K562 (cell line): Measurements from ENCODE around the gene MACF1. TPM values are rescaled to one million over a fixed set of nuclear protein-coding genes. Genes with fewer than 3 reads are reported as not detected.

Experiments used
- ATAC-seq: fragments of 200-7000 bp; cut with Tn5 transposase; 3 replicates; pipeline ENCODE4 v1.9.1; 2020; ENCODE audit warnings: moderate library complexity
- BruUV-seq: library from RNA; stranded (reverse); fragments of 400-500 nt; replicated peaks from 2 replicates; lab custom pipeline; 2021; lab: Mats Ljungman, UMichigan
- CTCF ChIA-PET: fragments of 300-600 bp; formaldehyde crosslinking; extraction: SDS; loops from one replicate; lab custom pipeline; 2021; ENCODE audit warnings: low intra/inter-chr PET ratio; lab: Yijun Ruan, JAX
- POLR2A ChIA-PET: fragments of 300-600, 350-650 bp; sonication (Branson Sonifier 250); formaldehyde crosslinking; extraction: SDS; loops from one replicate; lab custom pipeline; 2021; ENCODE audit warnings: antibody characterized with exemption, inconsistent platforms; lab: Yijun Ruan, JAX
- DNase-seq, 4 experiments: peaks; one replicate each; pipeline versions ENCODE4 v3.0.0 to v3.0.0-alpha.2; 2011 to 2018; ENCODE audit warnings: low spot score in 3 of 4, mixed read lengths in 3 of 4; ENCODE audit errors: extremely low read depth in 1 of 4
- FAIRE-seq: peaks from 2 replicates; lab custom pipeline; 2011; peaks lifted over from hg19 to GRCh38; lab: Jason Lieb, UNC
- H2AFZ ChIP-seq: 2 replicates; pipeline ENCODE4 v1.6.0; 2011; ENCODE audit warnings: low read depth, low read length, control low read depth, inconsistent platforms
- H3K27ac ChIP-seq: fragments of 200-600 bp; 3 replicates; pipeline ENCODE4 v1.8.0; 2011; ENCODE audit warnings: low read depth, mild to moderate bottlenecking, control low read depth, inconsistent platforms, low read length, moderate library complexity, mixed read lengths; ENCODE audit errors: extremely low read depth
- H3K27me3 ChIP-seq, 2 experiments: fragments of 300-600 bp in 1 of 2; 2 replicates in 1 of 2; 3 replicates in 1 of 2; pipeline versions ENCODE4 v1.6.0 to v1.8.0; 2011; ENCODE audit warnings: inconsistent platforms in 2 of 2, low read length in 2 of 2, mild to moderate bottlenecking in 1 of 2, mixed read lengths in 1 of 2, moderate library complexity in 1 of 2; ENCODE audit not compliant: control insufficient read depth in 2 of 2, insufficient read depth in 2 of 2
- H3K36me3 ChIP-seq: fragments of 300-600 bp; 3 replicates; pipeline ENCODE4 v1.8.0; 2011; ENCODE audit warnings: mild to moderate bottlenecking, low read length, inconsistent platforms; ENCODE audit not compliant: control insufficient read depth, insufficient read depth
- H3K4me1 ChIP-seq, 2 experiments: fragments of 200-600 bp in 1 of 2; replicated peaks in 1 of 2; 2 replicates in 1 of 2; 3 replicates in 1 of 2; pipeline versions ENCODE4 v1.5.1 to v1.8.0; 2011; ENCODE audit warnings: inconsistent platforms in 2 of 2, low read length in 2 of 2, mild to moderate bottlenecking in 1 of 2, mixed read lengths in 1 of 2, moderate library complexity in 1 of 2; ENCODE audit not compliant: control insufficient read depth in 2 of 2, insufficient read depth in 2 of 2
- H3K4me2 ChIP-seq: 2 replicates; pipeline ENCODE4 v1.6.1; 2011; ENCODE audit warnings: low read length, control low read depth, inconsistent platforms, mixed read lengths; ENCODE audit not compliant: insufficient read depth
- H3K4me3 ChIP-seq: fragments of 200-600 bp; sonication (generic), shearing (Covaris generic); 2 replicates; pipeline ENCODE4 v1.5.1; 2016; ENCODE audit warnings: control low read depth, inconsistent platforms
- H3K79me2 ChIP-seq: fragments of 200-600 bp; 3 replicates; pipeline ENCODE4 v1.8.0; 2011; ENCODE audit warnings: low read length, inconsistent platforms; ENCODE audit not compliant: control insufficient read depth, insufficient read depth
- H3K9ac ChIP-seq, 2 experiments: 2 replicates each; pipeline versions ENCODE4 v1.6.0 to v1.6.1; 2011; ENCODE audit warnings: low read depth in 2 of 2, low read length in 2 of 2, control low read depth in 1 of 2, inconsistent platforms in 1 of 2, mild to moderate bottlenecking in 1 of 2, mixed read lengths in 1 of 2; ENCODE audit not compliant: insufficient read depth in 1 of 2
- H3K9me1 ChIP-seq: one replicate; pipeline ENCODE4 v1.6.0; 2011; ENCODE audit warnings: inconsistent platforms, mild to moderate bottlenecking, low read length, moderate library complexity; ENCODE audit not compliant: control insufficient read depth, insufficient read depth
- H3K9me3 ChIP-seq: replicated peaks from 2 replicates; pipeline ENCODE4 v1.5.1; 2011; ENCODE audit warnings: low read depth, low read length, inconsistent platforms; ENCODE audit not compliant: control insufficient read depth, insufficient read depth
- H4K20me1 ChIP-seq: replicated peaks from 2 replicates; pipeline ENCODE4 v1.6.1; 2011; ENCODE audit warnings: low read length, inconsistent platforms, mixed read lengths; ENCODE audit not compliant: control insufficient read depth, insufficient read depth
- CAMTA2 ChIP-seq: fragments of 250-450 bp; sonication (Bioruptor Pico); conservative IDR thresholded peaks from 2 replicates; pipeline ENCODE4 v1.5.1; 2022
- CBFA2T3 ChIP-seq: fragments of 450-650 bp; IDR thresholded peaks from 2 replicates; pipeline ENCODE4 v1.6.1; 2017
- ESRRB ChIP-seq: fragments of 250-450 bp; sonication (Bioruptor Pico); IDR thresholded peaks from 2 replicates; pipeline ENCODE4 v1.5.0; 2020; ENCODE audit warnings: mild to moderate bottlenecking, moderate library complexity, borderline replicate concordance
- FOXP1 ChIP-seq: sonication (generic); formaldehyde crosslinking; IDR thresholded peaks from 2 replicates; pipeline ENCODE4 v1.8.0; 2022; ENCODE audit warnings: mild to moderate bottlenecking, missing genetic modification reagents
- KDM1A ChIP-seq, 2 experiments: fragments of 450-650 bp; IDR thresholded peaks; 2 replicates each; pipeline ENCODE4 v1.6.1; 2016; ENCODE audit warnings: mild to moderate bottlenecking in 2 of 2
- MCM5 ChIP-seq: fragments of 450-650 bp; IDR thresholded peaks from 2 replicates; pipeline ENCODE4 v1.6.1; 2016; ENCODE audit warnings: low read depth
- MIER1 ChIP-seq: fragments of 450-650 bp; IDR thresholded peaks from 2 replicates; pipeline ENCODE4 v1.6.1; 2016; ENCODE audit warnings: antibody characterized with exemption, mild to moderate bottlenecking, low read depth
- RFX1 ChIP-seq: fragments of 450-650 bp; IDR thresholded peaks from 2 replicates; pipeline ENCODE4 v1.6.1; 2016; ENCODE audit warnings: mild to moderate bottlenecking, moderate library complexity
- SMARCB1 ChIP-seq: IDR thresholded peaks from 2 replicates; pipeline ENCODE4 v1.6.1; 2011; ENCODE audit warnings: improper control_type of control experiment, low read depth; ENCODE audit not compliant: insufficient read length
- ZNF263 ChIP-seq: sonication (generic); formaldehyde crosslinking; IDR thresholded peaks from 2 replicates; pipeline ENCODE4 v1.8.0; 2022; ENCODE audit warnings: mild to moderate bottlenecking, missing genetic modification reagents, borderline replicate concordance
- WGBS: fragments of 100-300 bp; shearing (Covaris generic); methylation state at CpG from one replicate; pipeline ENCODE4 v1.1.6; 2016; ENCODE audit warnings: low coverage, mixed read lengths; ENCODE audit not compliant: insufficient coverage; ENCODE audit errors: missing lambda C conversion rate; 5-methylcytosine and 5-hydroxymethylcytosine counted together
- in situ Hi-C: fragments of 300-500 bp; cut with MboI; formaldehyde crosslinking; loops from 4 replicates; pipeline ENCODE4 v1.15.0; 2018; ENCODE audit warnings: inconsistent platforms, mixed read lengths
- intact Hi-C: fragments of 100-400 bp; cut with micrococcal nuclease; formaldehyde crosslinking; loops from 2 replicates; pipeline ENCODE4 v1.14.2; 2022
- polyA plus RNA-seq, 8 experiments: library from polyadenylated mRNA; depleted of rRNA in 4 of 8; stranded (reverse) in 5 of 8; unstranded in 3 of 8; fragments of >200 nt; fragmentation: Nextera tagmentation in 2 of 8; fragmentation: Illumina TruSeq in 1 of 8; extraction: Ambion mirVana in 2 of 8; extraction: Trizol in 1 of 8; gene quantifications; 2 replicates each; pipeline versions ENCODE4 v1.2.1 to v1.2.3, GENCODE V29; 2011 to 2014; ENCODE audit warnings: inconsistent platforms in 1 of 8, missing spikeins in 1 of 8
- total RNA-seq, 7 experiments: library from RNA; depleted of rRNA in 6 of 7; stranded (reverse); fragments of >200 nt in 6 of 7; fragmentation: Illumina TruSeq in 2 of 7; extraction: Trizol in 2 of 7; gene quantifications; 2 replicates each; pipeline versions ENCODE4 v1.2.1 to v1.2.3, GENCODE V29; 2011 to 2021; ENCODE audit warnings: low replicate concordance in 1 of 7
- TF ChIP-seq, protein P1 (sequence below): fragments of 450-650 bp; IDR thresholded peaks from 2 replicates; pipeline ENCODE4 v1.6.1; 2016; ENCODE audit warnings: low read depth
- TF ChIP-seq, protein P2 (sequence below): fragments of 450-650 bp; formaldehyde crosslinking; IDR thresholded peaks from 2 replicates; pipeline ENCODE4 v1.4.0; 2020; ENCODE audit warnings: mild to moderate bottlenecking, moderate library complexity

Gene MACF1
- total and polyA plus RNA-seq, 9 of the 15 experiments (the other 6 are each of a cell fraction or from before 2014, with no cell fraction given): 13.2 to 232 (median 112) TPM

DNA sequence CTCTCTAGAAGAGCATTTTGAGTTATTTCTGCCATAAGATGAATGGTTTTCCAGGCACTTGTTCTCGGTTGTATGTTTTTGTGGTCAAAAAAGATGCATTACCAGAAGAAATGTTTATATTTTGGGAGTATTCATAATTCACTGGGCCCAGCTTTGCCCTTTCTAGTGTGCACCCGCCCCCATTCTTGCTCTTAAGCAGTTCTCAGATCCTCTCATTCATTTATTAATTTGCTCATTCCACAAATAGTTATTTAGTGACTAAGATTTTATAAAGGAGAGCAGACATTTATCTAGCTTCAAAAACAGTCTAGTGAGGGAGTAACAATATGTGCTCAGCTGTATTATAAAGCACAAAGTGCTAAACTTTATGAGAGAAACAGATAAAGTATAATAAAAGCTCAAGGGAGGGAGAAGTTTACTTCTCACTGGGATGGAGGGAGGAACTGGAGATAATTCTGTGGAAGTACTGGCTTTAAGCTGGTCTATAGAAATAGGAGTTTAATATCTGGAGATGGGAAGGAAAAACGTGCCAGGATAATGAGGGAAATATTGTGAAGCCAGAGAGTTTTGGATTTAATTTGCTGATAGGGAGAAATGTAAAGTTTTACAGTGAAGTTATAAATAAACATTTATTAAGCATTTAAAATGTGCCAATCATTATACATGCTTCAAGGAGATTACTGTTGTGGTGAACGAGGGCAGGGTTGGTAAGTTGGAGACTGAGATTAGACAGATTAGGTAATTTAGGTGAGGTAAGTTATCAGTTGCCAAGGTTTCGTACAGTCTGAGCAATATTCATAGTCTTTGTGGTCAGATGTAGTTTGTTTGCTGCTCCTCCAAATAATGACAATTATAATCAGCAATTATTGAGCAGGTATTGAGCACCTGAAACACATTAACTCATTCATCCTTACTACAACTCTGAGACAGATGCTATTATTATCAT lies 9.1 kb upstream of the MACF1 start:
- 0 out of 2 replicates have a peak, but pooled peaks cover 3% of the 10 kb centered on the region for H4K20me1 ChIP-seq
- H3K4me2 ChIP-seq: peak overlapping the region; percentile 45; the same call in 1 of the 2 replicates
- DNase-seq (no peak), ATAC-seq (no peak), FAIRE-seq (no peak)
- H3K4me3 ChIP-seq: no peak overlapping the region
- no TSS peak for BruUV-seq
- peaks cover 52% of the 10 kb centered on the region for H3K79me2 ChIP-seq
- H2AFZ ChIP-seq: no peak overlapping the region
- no peaks in the 10 kb centered on the region for H3K9me3 ChIP-seq
- H3K27me3 ChIP-seq: no peaks in the 10 kb centered on the region
- in situ Hi-C loops: no loop called here
- peaks cover 22 to 43% of the 10 kb centered on the region in 2 experiments for H3K4me1 ChIP-seq
- H3K9ac ChIP-seq: no peak overlapping the region; a peak in 1 of 4 replicates
- H3K36me3 ChIP-seq: no peaks in the 10 kb centered on the region
- ChIA-PET POLR2A (interaction anchor here (1.1 to 5.1 kb wide), 5 partner anchors 10 to 20 kb away, joined by 3 to 41 read pairs (median 4); partner anchors contain the start of gene MACF1), CTCF (no interaction called here)
- WGBS: 28% methylated on average over 5 of the region's 5 CpGs
- intact Hi-C loops: loop anchor here (10.0 kb wide), 1 partner anchor 209 kb away; no protein-coding TSS in a partner anchor
- peak overlapping the region; percentile 72; the same call in 2 of the 3 replicates for H3K27ac ChIP-seq
- H3K9me1 ChIP-seq: no peaks in the 10 kb centered on the region
- TF ChIP-seq RFX1 (peak; percentile 45; the same call in 1 of the 2 replicates), MIER1 (no peak), CAMTA2 (0 out of 2 replicates have a peak, but pooled peaks have one; percentile 73), CBFA2T3 (peak; percentile 43), FOXP1 (no peak), MCM5 (no peak), ESRRB (CRISPR knock-in tag) (no peak), KDM1A (IDR thresholded peaks at IDR 0.05) (peak in 1 of 2 experiments; percentile 13; a peak in 1 of 4 replicates), ZNF263 (CRISPR knock-in tag) (no peak), SMARCB1 (no peak)
- TF ChIP-seq, protein P1, sequence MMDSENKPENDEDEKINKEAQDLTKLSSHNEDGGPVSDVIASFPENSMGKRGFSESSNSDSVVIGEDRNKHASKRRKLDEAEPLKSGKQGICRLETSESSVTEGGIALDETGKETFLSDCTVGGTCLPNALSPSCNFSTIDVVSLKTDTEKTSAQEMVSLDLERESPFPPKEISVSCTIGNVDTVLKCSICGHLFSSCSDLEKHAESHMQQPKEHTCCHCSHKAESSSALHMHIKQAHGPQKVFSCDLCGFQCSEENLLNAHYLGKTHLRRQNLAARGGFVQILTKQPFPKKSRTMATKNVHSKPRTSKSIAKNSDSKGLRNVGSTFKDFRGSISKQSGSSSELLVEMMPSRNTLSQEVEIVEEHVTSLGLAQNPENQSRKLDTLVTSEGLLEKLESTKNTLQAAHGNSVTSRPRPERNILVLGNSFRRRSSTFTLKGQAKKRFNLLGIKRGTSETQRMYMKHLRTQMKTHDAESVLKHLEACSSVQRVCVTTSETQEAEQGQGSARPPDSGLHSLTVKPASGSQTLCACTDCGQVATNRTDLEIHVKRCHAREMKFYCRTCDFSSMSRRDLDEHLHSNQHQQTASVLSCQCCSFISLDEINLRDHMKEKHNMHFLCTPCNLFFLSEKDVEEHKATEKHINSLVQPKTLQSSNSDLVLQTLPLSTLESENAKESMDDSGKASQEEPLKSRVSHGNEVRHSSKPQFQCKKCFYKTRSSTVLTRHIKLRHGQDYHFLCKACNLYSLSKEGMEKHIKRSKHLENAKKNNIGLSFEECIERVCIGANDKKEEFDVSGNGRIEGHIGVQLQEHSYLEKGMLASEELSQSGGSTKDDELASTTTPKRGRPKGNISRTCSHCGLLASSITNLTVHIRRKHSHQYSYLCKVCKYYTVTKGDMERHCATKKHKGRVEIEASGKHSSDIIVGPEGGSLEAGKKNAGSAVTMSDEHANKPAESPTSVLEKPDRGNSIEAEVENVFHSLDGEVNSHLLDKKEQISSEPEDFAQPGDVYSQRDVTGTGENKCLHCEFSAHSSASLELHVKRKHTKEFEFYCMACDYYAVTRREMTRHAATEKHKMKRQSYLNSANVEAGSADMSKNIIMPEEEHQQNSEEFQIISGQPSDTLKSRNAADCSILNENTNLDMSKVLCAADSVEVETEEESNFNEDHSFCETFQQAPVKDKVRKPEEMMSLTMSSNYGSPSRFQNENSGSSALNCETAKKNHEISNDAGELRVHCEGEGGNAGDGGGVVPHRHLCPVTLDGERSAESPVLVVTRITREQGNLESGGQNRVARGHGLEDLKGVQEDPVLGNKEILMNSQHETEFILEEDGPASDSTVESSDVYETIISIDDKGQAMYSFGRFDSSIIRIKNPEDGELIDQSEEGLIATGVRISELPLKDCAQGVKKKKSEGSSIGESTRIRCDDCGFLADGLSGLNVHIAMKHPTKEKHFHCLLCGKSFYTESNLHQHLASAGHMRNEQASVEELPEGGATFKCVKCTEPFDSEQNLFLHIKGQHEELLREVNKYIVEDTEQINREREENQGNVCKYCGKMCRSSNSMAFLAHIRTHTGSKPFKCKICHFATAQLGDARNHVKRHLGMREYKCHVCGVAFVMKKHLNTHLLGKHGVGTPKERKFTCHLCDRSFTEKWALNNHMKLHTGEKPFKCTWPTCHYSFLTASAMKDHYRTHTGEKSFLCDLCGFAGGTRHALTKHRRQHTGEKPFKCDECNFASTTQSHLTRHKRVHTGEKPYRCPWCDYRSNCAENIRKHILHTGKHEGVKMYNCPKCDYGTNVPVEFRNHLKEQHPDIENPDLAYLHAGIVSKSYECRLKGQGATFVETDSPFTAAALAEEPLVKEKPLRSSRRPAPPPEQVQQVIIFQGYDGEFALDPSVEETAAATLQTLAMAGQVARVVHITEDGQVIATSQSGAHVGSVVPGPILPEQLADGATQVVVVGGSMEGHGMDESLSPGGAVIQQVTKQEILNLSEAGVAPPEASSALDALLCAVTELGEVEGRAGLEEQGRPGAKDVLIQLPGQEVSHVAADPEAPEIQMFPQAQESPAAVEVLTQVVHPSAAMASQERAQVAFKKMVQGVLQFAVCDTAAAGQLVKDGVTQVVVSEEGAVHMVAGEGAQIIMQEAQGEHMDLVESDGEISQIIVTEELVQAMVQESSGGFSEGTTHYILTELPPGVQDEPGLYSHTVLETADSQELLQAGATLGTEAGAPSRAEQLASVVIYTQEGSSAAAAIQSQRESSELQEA: no peak
- TF ChIP-seq, protein P2, sequence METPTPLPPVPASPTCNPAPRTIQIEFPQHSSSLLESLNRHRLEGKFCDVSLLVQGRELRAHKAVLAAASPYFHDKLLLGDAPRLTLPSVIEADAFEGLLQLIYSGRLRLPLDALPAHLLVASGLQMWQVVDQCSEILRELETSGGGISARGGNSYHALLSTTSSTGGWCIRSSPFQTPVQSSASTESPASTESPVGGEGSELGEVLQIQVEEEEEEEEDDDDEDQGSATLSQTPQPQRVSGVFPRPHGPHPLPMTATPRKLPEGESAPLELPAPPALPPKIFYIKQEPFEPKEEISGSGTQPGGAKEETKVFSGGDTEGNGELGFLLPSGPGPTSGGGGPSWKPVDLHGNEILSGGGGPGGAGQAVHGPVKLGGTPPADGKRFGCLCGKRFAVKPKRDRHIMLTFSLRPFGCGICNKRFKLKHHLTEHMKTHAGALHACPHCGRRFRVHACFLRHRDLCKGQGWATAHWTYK (CRISPR knock-in tag): 0 out of 2 replicates have a peak, but pooled peaks have one; percentile 15
